HG02852 (cell line): ENCODE data around the gene RETREG1.
"Not testable (repeated sequence)": the region's sequence is repeated elsewhere in the genome, so short reads cannot be mapped to it uniquely, and the experiment has no call there.

ENCODE experiments used
- ATAC-seq: cut with Tn5 transposase; IDR thresholded peaks from one replicate; pipeline ENCODE4 v1.9.1; 2021; ENCODE audit warnings: mild to moderate bottlenecking, moderate library complexity; ENCODE audit not compliant: unreplicated experiment

Gene RETREG1

DNA sequence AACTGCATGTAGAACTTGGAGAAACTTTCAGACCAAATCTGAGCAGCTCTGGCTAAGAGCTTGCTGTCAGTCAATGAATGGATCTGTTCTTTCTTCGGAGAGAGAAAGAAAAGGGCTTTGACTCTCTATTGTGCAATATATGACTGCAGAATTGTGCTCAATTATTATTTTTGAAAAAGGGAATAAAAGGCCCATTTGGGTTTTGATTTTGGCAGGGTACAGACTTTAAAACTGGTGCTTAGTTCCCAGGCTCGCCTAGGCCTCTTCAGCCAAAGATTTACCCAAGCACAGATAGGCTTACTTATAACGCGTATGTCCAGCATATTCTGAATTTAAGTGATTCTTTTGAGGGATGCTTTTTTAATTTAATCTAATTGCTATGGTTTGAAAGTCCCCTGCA, 59.3 kb downstream of the RETREG1 start:
- no peak for ATAC-seq

DNA sequence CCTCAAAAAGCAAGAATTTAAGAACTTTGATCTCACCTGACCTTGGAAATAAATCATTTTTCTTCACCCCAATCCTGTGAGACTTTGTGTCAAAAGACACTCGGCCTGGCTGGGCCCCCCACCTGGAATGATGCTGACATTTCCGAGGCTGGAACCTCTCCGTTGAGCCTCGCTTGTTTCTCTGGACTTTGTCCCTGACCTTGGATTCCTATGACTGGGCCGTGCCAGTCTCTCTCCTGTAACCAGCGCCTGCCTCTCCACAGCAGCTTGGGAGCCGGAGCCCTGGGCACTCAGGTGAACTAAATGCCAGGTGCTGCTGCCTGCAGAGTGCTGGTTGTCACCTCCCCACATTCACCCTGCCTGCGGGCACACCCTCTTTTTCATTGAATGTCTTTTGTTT, 62.7 kb downstream of the RETREG1 start:
- ATAC-seq: no peak

DNA sequence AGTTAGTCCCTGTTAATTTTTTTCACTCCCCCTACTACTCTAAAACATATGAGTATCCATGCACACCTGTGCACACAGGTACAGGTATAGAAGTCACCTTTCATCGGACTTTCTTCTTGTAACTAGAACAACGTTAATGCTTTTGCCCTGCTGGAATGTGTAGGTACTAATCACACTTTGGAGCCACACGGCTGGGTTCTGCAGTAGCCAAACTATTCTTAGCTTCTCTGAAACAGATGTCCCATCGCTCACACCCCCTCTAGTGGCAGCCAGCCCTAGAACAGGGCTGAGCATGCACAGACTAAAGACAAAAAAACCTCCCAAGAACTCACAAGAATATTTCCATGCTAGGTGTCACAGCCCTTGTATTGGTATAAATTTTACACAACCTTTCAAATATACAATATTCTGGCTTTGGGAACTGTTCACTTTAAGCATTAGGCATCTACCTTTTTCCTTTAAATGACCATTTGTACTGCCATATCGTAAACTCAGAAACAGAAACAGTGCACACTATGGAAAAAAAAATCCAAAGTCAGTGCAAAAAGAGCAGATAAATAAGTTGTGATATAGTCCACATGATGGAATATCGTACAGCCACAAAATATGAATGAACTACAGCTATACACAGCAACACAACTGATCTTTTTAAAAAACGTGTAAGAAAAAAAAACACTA, 64.0 kb downstream of the RETREG1 start:
- peak; percentile 81 for ATAC-seq

DNA sequence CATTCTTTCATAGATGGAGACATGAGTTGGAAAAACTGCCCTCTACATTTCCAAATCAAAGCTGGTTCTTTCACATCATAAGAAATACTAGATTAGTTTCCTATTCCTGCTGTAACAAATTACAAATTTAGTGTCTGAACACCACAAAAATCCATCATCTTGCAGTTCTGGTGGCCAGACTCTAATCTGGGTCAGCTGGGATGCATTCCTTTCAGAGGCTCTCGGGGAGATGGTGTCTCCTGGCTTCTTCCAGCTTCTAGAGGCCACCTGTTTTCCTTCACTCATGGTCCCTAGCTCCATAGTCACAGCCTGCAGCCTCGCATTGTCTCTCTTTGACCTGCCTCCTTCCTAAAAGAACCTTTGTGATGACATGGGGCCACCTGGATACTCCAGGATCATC, 65.2 kb downstream of the RETREG1 start:
- no peak for ATAC-seq

DNA sequence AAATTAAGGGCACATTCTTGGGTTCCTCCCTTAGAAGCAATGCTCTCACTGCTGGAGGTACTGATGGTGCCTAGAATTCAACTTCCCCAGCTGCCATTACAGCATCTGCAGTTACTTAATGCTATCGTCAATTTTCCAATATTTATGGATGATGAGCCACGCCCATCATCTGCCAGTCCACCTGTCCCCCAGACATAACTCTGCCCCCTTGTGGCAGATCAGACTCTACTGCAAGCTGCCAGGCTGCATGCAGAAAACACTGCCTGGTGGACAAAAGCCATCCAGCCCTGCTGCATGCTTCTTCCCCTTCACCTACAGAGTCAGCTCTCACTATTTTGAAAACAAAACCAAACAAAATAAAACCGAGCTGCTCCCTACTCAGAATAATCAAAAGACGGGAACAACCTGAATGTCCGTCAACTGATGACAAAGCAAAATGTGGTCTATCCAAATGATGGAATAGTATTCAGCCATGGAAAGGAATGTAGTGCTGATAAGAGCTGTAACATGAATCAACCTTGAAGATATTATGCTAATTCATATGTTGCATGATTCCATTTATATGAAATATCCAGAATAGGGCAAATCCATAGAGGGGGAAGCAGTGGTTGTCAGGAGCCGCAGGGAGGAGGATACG, 66.4 kb downstream of the RETREG1 start:
- ATAC-seq: peak; percentile 69

DNA sequence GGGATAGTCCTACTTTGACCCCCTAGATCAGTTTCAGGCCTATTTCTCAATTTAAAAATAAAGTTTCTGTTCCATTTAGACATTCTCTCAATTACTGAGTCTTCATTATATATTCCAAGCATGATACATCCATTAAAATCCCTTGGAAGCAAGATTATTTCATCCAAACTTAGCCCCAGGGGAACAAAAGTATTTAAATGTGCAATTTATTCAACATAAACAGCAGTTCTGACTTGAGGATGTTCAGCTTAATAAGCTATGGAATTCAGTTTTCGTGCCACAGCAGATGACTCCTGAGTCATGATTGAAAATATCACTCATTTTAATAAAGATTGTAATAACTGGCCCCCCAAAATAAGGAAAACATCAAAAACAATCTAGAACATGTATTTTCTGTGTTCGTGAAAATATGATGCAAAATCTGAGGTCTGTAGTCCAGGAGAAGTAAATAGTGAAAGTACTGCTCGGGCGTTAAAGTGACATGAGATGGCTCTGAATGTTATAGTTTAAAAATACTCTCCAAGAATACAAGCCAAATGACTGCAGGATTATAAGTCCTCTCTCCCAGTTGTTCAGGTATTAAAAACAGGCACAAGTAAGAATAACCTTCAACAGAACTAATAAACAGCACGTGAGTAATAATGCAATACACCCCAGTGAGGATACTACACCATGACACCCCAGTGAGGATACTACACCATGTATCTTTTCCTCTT, 67.1 kb downstream of the RETREG1 start:
- peak; percentile 28 for ATAC-seq

DNA sequence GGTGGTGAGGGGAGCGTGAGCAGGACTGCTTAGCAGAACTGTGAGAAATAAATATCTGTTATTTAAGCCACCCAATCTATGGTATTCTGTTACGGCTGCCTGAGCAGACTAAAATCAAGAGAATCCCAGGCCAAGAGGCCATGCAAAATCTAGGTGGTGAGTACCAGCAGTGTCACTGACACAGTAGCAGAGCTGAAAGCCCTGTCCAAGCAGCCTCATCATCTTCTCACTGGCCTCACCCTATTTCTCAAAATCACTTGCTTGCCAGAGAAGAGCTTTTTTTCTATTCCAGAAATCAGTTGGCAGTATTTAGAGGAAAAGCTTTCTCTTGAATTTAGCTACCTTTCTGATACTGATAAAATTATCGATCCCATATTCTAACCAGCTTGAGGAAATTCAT, 68.0 kb downstream of the RETREG1 start:
- ATAC-seq: no peak

DNA sequence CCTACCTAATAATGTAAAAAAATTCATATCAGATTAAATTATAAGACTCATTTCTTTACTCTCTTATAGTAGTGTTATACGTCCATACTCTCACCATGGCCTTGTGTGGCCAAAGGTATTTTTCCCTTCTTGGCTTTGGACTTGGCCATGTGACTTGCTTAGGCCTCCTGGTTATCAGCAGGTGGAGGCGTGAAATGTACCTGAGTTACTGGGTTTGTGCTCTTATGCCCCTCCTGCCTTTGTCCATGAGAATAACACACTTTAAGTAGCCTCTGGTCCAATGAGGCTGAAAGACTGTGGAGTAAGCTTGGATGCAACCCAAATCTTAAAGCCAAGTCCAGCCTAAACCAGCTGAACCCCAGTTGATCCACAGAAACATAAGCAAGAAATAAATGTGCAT, 68.7 kb downstream of the RETREG1 start:
- no peak for ATAC-seq

DNA sequence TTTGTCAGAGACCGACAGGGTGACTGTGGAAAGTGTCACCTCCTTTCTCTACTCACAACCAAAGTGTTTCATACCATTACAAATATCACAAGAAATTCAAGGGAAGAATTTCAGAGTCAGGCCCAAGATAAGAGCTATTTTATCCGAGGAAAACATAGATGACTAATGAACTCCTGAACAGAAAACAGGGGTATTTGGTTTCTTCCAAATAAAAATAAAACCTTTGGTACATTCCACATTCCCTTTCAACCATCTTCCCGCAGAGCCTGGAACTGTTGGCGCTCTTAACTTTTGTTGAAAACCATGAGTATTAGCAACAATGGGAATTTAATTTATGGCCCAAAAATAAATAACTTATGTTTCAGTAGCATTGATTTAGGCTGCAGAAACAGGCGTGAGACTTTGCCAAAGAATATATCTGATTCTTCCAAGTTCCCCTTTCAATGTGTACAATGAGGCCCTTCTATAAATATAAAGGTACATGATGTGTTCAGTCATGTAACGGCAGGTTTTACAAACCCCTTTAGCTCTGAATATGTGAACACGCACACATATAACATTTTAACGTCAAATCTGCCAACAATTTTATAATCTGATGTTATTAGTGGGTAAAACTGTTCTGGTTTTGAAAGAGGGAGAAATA, 69.5 kb downstream of the RETREG1 start:
- ATAC-seq: no peak

DNA sequence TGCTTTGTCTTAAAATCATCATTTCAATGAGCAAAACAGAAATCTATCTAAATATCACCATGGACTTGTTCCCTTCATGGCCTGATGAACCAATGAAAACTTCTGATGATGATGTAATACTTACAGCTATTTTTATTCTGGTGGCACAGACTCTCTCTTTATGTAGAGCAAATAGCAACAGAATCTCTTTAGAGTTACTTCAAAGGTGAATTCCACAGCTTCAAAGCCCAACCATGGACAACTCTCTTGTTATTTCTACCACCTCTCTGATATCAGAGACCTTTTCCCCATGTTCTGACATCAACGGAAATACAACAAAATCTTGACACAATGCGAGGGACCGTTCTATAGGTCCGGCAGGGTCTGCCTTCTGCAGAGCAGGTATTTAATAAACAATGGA, 70.1 kb downstream of the RETREG1 start:
- ATAC-seq: no peak

DNA sequence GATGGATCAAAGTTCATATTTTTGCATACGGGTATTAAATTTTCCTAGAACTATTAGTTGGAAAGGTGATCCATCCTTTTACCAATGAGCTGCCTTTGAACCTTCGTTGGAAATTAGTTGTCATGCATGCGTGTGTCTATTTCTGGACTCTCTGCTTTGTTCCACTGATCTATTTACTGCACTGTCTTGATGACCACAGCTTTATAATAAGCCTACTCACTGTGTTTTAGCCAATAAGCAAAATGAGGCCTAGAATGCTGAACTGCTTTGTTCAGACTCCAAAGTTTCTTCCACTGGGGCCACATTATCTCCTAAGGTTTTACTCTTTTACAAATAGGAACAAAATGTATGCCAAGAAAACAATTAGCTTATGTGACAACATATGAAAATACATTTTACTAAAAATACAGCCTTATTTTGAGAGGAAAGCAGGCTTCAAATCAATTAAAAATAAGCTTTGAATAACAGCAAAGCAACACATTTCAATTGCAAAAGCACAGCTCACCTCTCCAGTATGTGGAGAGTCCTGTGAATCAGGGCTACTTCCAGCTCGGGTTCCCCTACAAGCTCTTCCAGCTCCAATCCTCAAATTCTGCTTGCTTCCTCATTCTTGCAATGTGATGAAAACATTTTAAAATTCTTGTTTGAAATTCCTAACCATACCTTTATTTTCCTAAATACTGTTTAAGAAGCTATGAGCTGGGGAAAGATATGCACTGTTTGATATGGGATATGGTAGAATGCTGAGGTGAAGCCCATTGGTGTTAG, 72.0 kb downstream of the RETREG1 start:
- no peak for ATAC-seq

DNA sequence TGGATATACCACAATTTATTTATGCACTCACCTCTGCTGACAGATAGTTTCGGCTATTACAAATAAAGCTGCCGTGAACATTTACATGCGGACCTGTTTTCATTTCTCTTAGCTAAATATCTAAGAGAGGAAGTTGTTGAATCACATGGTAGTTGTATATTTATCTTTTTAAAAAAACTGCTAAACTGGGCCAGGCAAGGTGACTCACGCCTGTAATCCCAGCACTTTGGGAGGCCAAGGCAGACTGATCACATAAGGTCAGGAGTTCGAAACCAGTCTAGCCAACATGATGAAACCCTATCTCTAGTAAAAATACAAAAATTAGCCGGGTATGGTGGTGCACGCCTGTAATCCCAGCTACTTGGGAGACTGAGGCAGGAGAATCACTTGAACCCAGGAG, 73.6 kb downstream of the RETREG1 start:
- not testable (repeated sequence) for ATAC-seq

DNA sequence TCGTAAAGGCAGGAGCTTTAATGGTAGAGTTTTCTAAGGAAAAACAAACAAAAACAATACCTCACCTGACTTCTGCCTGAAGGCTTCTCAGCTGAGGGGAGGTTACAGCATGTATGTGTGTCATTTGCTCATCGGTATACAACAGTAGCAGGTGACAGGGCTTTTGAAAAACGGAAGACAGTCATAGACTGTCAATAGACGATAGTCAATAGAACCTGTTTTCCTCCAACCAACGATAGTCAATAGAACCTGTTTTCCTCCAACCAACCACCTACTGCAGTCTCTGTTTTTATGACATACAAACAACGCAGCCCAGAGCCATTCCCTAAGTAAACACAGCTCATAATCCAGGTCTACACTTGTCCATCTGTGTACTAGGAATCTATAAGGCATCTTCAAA, 74.6 kb downstream of the RETREG1 start:
- ATAC-seq: no peak

DNA sequence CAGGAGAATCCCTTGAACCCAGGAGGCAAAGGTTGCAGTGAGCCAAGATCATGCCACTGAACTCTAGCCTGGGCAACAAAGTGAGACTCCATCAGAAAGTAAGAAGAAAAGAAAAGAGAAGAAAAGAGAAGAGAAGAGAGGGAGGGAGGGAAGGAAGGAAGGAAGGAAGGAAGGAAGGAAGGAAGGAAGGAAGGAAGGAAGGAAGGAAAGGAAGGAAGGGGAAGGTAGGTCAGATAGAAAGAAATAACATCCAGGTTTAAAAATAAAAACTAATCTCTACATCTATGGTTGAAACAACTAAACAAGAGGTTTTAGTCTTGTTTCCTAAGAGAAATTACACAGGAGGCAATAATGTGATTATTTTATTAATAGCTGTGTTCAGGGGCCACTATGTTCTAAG, 75.2 kb downstream of the RETREG1 start:
- ATAC-seq: not testable (repeated sequence)

DNA sequence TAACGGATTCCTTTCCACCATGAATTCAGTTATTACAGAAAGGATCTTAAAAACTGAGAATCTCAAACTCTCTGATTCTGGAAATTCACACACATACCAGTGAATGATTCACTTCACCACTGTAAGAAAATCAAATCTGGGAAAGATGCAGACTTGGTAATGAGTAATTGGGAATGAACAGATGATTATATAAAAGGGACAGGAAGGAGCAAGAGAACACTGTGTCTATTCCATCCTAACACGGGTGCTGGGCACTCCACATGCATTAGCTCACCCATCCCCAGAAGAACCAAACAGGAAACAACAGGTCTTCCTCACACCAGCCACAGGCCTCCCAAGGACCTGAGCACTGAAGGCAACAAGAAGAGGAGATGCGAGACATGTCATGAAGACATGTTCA, 76.4 kb downstream of the RETREG1 start:
- no peak for ATAC-seq

DNA sequence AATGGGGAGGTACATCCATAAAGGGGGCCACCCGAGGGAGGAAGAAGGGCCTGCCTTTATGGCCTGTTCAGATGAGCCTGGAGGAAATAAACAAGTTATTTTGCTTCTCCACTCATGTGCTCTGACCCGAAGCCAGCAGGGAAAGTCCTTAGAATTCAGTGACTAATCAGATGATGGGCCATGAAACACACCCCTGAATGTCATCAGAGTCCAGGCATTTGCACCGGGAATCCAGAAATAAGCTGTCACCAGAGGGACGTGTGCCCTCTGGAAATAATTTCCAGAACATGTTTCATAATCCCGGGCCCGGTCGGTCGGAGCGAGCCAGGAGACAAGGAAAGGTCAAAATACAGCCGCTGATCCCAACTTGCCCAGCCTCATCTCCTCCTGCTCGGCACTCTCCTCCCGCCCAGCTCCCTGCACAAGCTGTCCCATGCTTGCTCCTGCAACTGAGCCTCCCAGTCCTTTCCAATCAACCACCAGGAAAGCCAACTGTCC, 77.6 kb downstream of the RETREG1 start:
- no peak for ATAC-seq

DNA sequence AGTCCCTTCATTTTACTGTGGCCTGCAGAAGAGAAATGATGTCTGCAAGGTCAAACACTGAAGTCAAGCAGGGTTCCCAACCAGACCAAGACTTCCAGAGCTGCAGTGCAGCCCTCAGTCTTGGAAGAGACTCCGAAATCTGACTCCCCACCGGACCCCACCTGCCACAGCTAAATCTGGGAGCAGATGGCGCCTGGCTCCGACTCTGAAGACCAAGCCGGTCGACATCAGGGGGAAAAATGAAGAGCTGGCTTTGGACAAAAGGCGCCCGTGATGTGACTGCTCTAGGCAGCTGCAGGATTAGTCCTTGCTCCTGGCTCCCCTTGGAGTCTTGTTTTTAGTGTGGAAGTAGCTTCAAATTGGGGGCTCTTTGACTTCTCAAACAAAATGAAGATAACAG, 78.8 kb downstream of the RETREG1 start:
- ATAC-seq: no peak

DNA sequence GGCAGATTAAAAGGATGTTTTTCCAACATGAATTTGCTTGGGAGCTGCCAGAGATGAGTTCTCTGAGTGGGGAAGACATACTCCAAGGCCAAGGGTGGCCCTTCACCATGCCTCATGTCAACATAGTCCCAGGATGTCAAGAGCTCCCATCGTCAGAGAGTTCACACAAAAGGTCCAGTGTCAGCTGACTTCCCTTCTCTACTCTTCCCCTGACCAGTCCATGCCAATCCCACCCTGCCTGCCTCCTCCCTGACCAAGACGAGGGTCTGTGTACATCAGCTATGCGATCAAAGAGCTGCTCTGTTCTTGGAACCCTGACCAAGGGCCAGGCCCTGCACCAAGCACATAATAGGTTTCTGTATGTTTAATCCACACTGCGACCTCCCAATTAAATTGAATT, 80.0 kb downstream of the RETREG1 start:
- no peak for ATAC-seq

DNA sequence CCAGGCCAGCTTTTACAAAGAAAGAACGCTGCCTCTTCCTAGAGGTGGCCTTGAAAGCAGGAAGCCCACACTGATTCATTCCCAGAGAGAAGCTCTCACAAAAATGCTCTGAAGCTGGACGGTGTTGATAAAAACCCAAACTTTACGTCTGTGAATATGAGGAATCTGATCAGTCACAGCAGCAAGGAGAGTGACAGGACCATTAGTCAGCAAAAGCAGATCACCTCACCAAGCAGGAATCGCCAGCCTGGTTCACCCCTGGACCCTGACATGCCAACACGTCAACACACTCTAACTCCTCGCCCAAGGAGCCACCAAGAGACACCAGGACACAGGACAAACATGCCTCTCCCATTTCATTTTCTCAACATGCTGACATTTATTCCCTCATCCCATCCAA, 80.6 kb downstream of the RETREG1 start:
- ATAC-seq: no peak

DNA sequence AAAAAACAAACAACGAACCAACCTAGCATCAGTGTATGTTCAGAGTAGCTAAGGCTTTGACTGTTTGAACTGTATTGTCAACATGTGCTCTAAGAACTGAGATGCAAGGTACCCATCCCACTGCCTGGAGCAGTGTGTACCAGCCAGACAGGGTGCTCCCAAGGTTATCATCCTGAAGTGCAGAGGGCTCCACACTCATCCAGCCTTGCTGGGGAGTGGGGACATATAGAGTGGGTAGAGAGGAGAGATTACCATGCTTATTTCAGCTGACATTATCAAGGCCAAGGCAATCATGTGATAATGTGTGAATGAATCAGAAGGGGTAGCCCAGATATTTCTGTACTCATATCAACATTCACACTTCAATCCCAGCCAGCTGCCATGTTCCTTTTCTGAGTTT, 82.5 kb downstream of the RETREG1 start:
- no peak for ATAC-seq
